HEK293T (cell line): ENCODE data around the gene DCAF11.

ENCODE experiments used
- ARNT ChIP-seq: fragments of 450-650 bp; IDR thresholded peaks from 2 replicates; pipeline ENCODE4 v1.6.1; 2017; ENCODE audit warnings: mild to moderate bottlenecking
- BHLHE40 ChIP-seq: fragments of 450-650 bp; IDR thresholded peaks from 2 replicates; pipeline ENCODE4 v1.6.1; 2016; ENCODE audit warnings: mild to moderate bottlenecking, moderate library complexity, borderline replicate concordance
- ELF4 ChIP-seq: fragments of 450-650 bp; IDR thresholded peaks from 2 replicates; pipeline ENCODE4 v1.6.1; 2017; ENCODE audit warnings: antibody characterized with exemption
- FOXA1 ChIP-seq: fragments of 450-650 bp; IDR thresholded peaks from 2 replicates; pipeline ENCODE4 v1.6.1; 2016; ENCODE audit warnings: mild to moderate bottlenecking
- FOXM1 ChIP-seq: fragments of 450-650 bp; IDR thresholded peaks from 2 replicates; pipeline ENCODE4 v1.6.1; 2017; ENCODE audit warnings: mild to moderate bottlenecking, borderline replicate concordance
- L3MBTL2 ChIP-seq: fragments of 450-650 bp; conservative IDR thresholded peaks from 2 replicates; pipeline ENCODE4 v1.6.1; 2016; ENCODE audit warnings: mild to moderate bottlenecking
- NFRKB ChIP-seq: fragments of 450-650 bp; IDR thresholded peaks from 2 replicates; pipeline ENCODE4 v1.6.1; 2016; ENCODE audit warnings: mild to moderate bottlenecking, moderate library complexity
- SP1 ChIP-seq: fragments of 450-650 bp; IDR thresholded peaks from 2 replicates; pipeline ENCODE4 v1.6.1; 2017
- TARDBP ChIP-seq: fragments of 450-650 bp; IDR thresholded peaks from 2 replicates; pipeline ENCODE4 v1.6.1; 2016
- ZNF384 ChIP-seq: fragments of 450-650 bp; IDR thresholded peaks from 2 replicates; pipeline ENCODE4 v1.6.1; 2016

DNA sequence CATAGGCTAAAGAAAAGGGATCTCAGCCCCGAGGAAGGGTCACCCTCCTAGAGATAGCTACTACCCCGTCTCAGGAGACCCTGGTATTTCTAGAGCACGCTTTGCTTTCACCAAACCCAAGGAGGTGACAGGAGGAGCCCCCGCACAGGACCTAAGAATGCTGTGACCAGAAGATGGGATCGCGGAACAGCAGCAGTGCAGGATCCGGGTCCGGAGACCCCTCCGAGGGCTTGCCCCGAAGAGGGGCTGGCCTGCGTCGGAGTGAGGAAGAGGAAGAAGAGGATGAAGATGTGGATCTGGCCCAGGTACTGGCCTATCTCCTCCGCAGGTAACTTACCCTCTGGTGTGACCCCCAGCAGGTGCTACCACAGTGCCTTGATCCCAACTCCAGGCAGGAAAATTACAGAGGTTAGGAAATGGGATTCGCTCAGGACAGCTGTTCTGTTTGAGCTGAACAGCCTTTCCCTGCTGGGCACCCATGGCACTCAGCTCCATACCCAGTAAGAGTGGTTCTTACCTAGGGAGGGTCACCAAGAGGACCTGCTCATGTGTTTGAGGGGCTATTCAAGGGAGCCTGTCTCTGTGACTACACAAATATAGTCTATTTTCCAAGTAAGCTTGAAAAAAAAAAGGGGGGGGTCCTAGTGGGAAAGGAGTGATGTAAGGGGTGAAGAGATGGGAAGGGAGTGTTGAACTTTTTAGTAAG is 998 bp downstream of the DCAF11 start:
- TF ChIP-seq SP1 (no peak), FOXM1 (no peak), ZNF384 (no peak), TARDBP (no peak), FOXA1 (no peak), BHLHE40 (no peak), NFRKB (no peak), ELF4 (no peak), L3MBTL2 (no peak), ARNT (no peak)
